Osteoblast (primary cell): ENCODE data around the gene RORB. TPM values are rescaled to one million over a fixed set of nuclear protein-coding genes. Genes with fewer than 3 reads are reported as not detected.

Source experiments
- DNase-seq: peaks from one replicate; pipeline ENCODE4 v3.0.0; 2011; ENCODE audit warnings: low spot score, mixed read lengths; ENCODE audit not compliant: insufficient read length; ENCODE audit errors: missing footprints
- H2AFZ ChIP-seq: 2 replicates; pipeline ENCODE4 v1.6.0; 2011; ENCODE audit warnings: mild to moderate bottlenecking, low read length
- H3K27ac ChIP-seq: 2 replicates; pipeline ENCODE4 v1.5.1; 2011; ENCODE audit warnings: mild to moderate bottlenecking, low read depth, low read length, moderate library complexity
- H3K27me3 ChIP-seq: 2 replicates; pipeline ENCODE4 v1.6.0; 2012; ENCODE audit warnings: mild to moderate bottlenecking, control low read depth, inconsistent platforms, low read length, moderate library complexity; ENCODE audit not compliant: insufficient read depth
- H3K36me3 ChIP-seq: 2 replicates; pipeline ENCODE4 v1.5.1; 2011; ENCODE audit warnings: mild to moderate bottlenecking, low read length, control low read depth, moderate library complexity; ENCODE audit not compliant: insufficient read depth
- H3K4me1 ChIP-seq: 2 replicates; pipeline ENCODE4 v1.5.1; 2011; ENCODE audit warnings: mild to moderate bottlenecking, low read length, control low read depth, moderate library complexity; ENCODE audit not compliant: insufficient read depth
- H3K4me2 ChIP-seq: 2 replicates; pipeline ENCODE4 v1.6.0; 2011; ENCODE audit warnings: mild to moderate bottlenecking, low read length; ENCODE audit not compliant: insufficient read depth
- H3K4me3 ChIP-seq: fragments of 200-600 bp; sonication (generic); 3 replicates; pipeline ENCODE4 v1.5.1; 2012; ENCODE audit warnings: mild to moderate bottlenecking, low read length, inconsistent platforms; ENCODE audit not compliant: insufficient read depth
- H3K79me2 ChIP-seq: 2 replicates; pipeline ENCODE4 v1.6.0; 2012; ENCODE audit warnings: mild to moderate bottlenecking, low read length, control low read depth, inconsistent platforms; ENCODE audit not compliant: insufficient read depth
- H3K9me3 ChIP-seq: 2 replicates; pipeline ENCODE4 v1.5.1; 2011; ENCODE audit warnings: low read depth, low read length, control low read depth
- H4K20me1 ChIP-seq: 2 replicates; pipeline ENCODE4 v1.6.0; 2012; ENCODE audit warnings: mild to moderate bottlenecking, low read length, control low read depth; ENCODE audit not compliant: insufficient read depth
- CTCF ChIP-seq: IDR thresholded peaks from 2 replicates; pipeline ENCODE4 v1.5.1; 2011; ENCODE audit warnings: mild to moderate bottlenecking, low read depth, low read length, moderate library complexity; ENCODE audit errors: extremely low read depth
- total RNA-seq: library from RNA; depleted of rRNA; stranded (reverse); fragments of >200 nt; gene quantifications from 2 replicates; pipeline ENCODE4 v1.2.3, GENCODE V29; 2012

RORB gene
- total RNA-seq, 1 donor: 0.36 TPM

- no peaks in the 10 kb centered on the region for H3K36me3 ChIP-seq
- no peak overlapping the region for H3K27ac ChIP-seq
- no peaks in the 10 kb centered on the region for H4K20me1 ChIP-seq
- H3K79me2 ChIP-seq: no peaks in the 10 kb centered on the region
- H3K27me3 ChIP-seq: no peaks in the 10 kb centered on the region
- no peak overlapping the region for H2AFZ ChIP-seq
- H3K4me3 ChIP-seq: no peak overlapping the region
- no peak for TF ChIP-seq CTCF
- no peaks in the 10 kb centered on the region for H3K4me1 ChIP-seq
- no peaks in the 10 kb centered on the region for H3K9me3 ChIP-seq
- no peak overlapping the region for H3K4me2 ChIP-seq
- DNase-seq: no peak
Measured at GRCh38 chr9:74463825-74464224, 33.3 kb upstream of the RORB start.

- Histone ChIP-seq H3K27me3 (no peaks in the 10 kb centered on the region), H3K79me2 (no peaks in the 10 kb centered on the region), H2AFZ (no peak overlapping the region), H3K4me1 (no peaks in the 10 kb centered on the region), H4K20me1 (no peaks in the 10 kb centered on the region), H3K4me2 (no peak overlapping the region), H3K27ac (no peak overlapping the region), H3K36me3 (no peaks in the 10 kb centered on the region), H3K9me3 (no peaks in the 10 kb centered on the region), H3K4me3 (no peak overlapping the region)
- DNase-seq: no peak
- no peak for TF ChIP-seq CTCF
Measured at GRCh38 chr9:74478606-74479005, 18.5 kb upstream of the RORB start.

- TF ChIP-seq CTCF: no peak
- no peak for DNase-seq
Measured at GRCh38 chr9:74479711-74480110, 17.4 kb upstream of the RORB start.

GRCh38 chr9:74487395-74487794 is 9.7 kb upstream of the RORB start:
- H3K4me3 ChIP-seq: no peak overlapping the region
- no peaks in the 10 kb centered on the region for H4K20me1 ChIP-seq
- no peak for DNase-seq
- H2AFZ ChIP-seq: no peak overlapping the region
- no peaks in the 10 kb centered on the region for H3K4me1 ChIP-seq
- H3K27me3 ChIP-seq: no peaks in the 10 kb centered on the region
- TF ChIP-seq CTCF: no peak
- H3K79me2 ChIP-seq: no peaks in the 10 kb centered on the region
- H3K36me3 ChIP-seq: no peaks in the 10 kb centered on the region
- no peaks in the 10 kb centered on the region for H3K9me3 ChIP-seq
- H3K27ac ChIP-seq: no peak overlapping the region
- H3K4me2 ChIP-seq: no peak overlapping the region

More at GRCh38 chr9:74479711-74480110, 17.4 kb upstream of the RORB start:
- Histone ChIP-seq H3K36me3 (no peaks in the 10 kb centered on the region), H2AFZ (no peak overlapping the region), H3K27me3 (no peaks in the 10 kb centered on the region), H3K9me3 (no peaks in the 10 kb centered on the region), H3K79me2 (no peaks in the 10 kb centered on the region), H3K4me1 (no peaks in the 10 kb centered on the region), H3K27ac (no peak overlapping the region), H3K4me2 (no peak overlapping the region), H3K4me3 (no peak overlapping the region), H4K20me1 (no peaks in the 10 kb centered on the region)
